HG02588 (cell line): ENCODE data around the gene ASB1.

ENCODE experiments used
- ATAC-seq: cut with Tn5 transposase; IDR thresholded peaks from one replicate; pipeline ENCODE4 v1.9.1; 2021; ENCODE audit warnings: mild to moderate bottlenecking, moderate library complexity; ENCODE audit not compliant: unreplicated experiment

The ASB1 gene

DNA sequence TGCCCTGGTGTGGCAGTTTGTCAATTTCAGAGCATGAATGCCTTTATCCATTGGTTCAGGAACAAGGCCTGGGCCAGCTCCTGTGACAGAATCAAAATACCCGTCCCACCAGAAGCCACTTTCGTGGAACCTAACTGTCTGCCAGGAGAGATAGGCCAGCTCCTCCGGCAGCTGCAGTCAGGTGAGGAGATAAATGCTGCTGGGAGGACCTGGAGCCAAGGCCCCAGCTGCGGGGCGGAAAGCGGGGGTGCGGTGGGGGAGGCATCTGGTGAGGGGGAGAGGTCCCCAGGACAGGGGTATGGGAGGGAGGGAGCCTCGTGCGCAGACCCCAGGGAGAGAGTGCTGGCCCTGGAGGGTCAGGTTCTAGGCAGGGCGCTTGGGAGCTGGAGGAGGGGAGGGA is 4.4 kb upstream of the ASB1 start:
- ATAC-seq: no peak

DNA sequence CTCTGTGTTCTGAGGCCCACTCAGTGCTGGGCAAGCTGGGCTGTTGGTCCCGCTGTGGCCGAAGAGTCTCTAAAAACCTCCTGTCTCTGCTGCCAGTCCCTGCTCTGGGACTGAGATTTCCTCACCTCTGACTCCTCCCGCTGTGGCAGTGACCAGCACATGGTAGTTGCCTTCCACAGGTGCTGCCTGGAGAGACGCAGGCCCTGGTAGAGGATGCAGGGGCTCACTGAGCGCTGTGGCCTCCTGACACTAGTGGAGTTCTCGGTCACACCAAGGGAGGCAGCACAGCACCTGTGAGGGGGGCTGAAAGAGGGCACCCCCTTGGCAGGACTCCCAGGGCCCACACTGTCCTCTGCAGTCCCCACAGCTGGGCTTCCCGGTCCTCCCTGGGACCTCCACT is 3.8 kb upstream of the ASB1 start:
- no peak for ATAC-seq

DNA sequence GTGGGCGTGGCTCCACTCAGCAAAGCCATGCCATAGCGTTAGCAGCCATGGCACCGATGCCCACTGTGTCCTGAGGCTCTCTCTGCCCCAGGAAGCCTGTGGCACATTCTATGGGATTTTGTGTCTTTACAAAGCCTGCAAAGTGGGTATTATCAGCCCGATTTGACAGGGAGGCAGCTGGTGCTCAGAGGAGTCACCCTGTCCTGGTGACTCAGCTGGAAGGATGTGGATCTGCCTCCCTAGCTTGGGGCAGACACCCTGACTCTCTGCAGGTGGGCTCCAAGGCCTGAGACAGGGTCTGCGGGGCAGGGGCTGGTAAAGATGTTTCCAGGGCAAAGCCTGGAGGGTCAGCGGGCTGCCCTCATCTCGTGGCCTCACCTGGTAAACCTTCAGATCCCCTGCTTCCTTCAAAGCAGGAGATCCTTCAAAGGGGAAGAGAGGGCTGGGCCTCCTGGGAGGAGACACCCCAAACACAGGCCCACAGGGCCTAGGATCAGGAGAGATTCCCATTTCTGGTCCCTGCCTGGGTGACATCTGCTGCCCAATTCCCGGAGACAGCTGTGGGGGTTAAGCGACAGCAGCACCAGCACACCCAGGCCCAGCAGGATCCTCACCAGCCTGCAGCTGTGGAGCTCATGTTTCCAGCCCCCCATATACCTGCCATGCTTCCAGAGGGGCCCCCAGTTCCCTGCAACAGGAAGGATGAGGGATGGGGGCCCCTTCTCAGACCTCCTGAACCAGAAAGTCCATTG is 3.0 kb upstream of the ASB1 start:
- ATAC-seq: no peak

DNA sequence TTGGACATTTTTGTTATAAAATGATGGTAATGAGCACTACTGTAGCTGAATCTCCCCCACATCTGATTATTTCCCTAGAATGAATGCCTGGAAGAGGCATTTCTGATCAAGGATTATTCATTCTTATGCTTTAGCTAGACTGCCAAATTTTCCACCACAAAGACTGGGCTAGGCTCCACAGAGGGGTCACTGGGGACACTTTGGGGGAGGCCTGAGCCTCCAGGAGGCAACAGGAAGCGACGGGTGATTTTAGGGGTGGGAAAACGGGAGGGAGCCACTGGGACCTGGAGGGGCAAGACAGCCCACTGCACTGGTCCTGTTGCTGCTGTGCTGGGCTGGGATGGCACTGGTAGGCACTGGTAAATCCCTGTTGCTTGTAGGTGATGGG is 2.4 kb upstream of the ASB1 start:
- no peak for ATAC-seq

DNA sequence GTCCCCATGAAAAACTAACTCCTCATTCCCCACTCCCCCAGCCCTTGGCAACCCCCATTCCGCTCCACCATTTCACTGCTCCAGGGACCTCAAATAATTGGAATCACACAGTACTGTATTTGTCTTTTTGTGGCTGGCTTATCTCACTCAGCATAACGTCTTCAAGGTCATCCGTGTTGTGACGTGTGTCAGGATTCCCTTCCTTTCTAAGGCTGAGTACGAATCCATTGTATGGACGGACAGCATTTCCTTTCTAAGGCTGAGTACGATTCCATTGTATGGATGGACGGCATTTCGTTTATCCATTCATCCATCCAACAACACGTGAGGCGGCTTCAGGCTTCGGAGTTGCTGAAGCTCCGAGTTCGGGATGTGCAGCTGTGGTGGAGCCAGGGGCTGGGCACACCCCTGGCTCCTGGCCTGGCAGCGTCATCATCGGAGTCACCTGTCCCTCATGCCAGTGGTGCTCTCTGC is 1.2 kb upstream of the ASB1 start:
- ATAC-seq: no peak

DNA sequence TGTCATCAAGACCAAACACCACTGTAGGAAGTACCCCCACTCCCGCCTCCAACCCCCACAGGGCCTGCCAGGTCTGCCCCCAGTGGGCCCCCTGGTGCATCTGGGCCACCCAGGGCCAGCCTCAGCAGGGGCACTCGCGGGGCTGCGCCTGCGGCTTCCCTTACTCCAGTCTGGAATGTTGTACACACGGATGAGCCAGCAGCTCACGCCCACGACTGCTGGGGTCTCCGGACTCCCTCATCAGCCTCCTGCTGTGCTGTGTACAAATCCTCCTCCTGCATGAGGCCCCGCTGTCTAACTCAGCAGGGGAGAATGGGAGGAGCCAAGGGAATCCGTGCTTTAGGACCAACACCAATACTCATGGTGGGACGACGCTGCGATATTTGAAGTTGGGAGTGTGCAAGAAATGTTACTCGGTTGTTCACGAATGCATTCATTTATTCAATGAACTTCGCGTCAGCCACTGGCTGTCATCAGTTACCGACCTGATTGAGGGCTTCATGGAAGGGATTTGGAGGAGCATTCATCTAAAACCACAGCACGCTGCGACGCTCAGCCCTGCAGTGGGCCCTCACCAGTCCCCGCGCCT is 654 bp upstream of the ASB1 start:
- peak; percentile 6 for ATAC-seq

DNA sequence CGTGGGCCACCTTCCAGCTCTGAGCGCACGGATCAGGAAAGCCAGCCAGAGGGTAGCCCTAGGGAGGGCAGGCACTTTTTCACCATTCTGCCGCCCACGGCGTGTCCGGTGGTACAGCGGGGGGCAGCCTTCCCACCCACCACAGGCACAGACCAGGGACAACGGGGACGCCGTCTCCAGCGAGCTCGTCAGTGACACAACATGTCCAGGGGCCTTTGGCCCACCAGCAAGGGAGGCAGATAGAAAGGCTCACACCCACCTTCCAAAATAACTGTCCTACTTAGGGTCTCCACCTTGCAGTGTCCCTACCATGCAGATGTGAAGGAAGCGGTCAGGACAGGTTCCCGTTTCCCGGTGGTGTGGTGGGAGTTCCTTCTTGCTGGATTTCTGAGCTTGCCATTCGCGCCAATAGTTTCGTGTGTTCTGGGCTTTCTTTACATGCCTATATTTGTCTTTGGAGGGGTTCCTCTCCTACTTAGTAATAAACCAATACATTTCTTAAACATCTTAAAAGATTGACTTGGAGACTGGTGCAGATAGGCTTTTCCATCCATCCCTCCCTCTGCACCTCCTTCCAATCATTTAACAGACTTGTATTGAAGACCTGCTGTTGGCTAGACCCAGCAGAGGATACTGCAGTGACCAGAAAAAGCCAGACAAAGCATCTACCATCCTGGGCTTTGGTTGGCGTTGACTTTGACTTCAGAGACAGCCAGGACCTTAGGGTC is 872 bp downstream of the ASB1 start:
- peak; percentile 3 for ATAC-seq

DNA sequence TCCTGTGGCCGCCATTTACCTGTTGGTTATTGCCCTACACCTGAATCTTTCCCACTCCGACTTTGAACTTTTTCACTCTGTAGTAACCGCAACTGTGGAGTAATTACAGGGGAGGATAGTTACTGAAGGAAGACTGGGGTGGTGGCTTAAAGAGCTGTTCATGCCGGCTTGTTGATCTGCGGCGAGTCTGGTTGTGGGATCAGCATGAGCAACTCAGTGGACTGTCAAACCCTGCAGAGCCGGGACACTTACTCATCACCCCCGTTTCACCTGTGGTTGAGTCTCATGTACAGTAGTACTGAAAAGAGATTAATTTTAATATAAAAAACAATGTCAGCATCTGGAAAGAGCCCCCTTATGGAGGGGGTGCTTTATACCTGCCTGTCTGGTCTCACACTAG is 2.1 kb downstream of the ASB1 start:
- ATAC-seq: no peak

DNA sequence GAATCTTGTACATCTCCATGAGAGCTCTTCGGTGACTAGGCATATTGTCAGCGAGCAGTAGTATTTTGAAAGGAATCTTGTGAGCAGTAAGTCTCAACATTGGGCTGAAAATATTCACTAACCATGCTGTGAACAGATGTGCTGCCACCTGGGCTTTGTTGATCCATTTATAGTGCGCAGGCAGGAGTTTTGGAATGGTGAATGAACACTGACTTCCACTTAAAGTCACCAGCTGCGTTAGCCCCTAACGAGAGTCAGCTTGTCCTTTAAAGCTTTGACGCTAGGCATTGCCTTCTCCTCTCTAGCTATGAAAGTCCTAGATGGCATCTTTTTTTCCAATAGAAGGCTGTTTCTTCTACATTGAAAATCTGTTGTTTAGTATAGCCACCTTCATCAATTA is 4.1 kb downstream of the ASB1 start:
- ATAC-seq: no peak

DNA sequence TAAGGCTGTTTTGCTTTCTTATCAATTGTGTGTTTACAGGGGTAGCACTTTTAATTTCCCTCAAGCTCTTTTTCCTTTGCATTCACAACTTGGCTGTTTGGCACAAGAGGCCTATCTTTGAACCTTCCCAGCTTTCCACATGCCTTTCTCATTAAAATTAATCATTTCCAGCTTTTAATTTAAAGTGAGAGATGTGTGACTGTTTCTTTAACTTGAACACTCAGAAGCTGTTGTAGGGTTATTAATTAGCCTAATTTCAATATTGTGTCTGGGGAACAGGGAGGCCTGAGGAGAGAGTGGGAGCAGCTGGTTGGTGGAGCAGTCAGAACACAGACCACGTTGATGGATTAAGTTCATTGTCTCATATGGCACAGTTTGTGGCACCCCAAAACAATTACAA is 4.7 kb downstream of the ASB1 start:
- no peak for ATAC-seq

DNA sequence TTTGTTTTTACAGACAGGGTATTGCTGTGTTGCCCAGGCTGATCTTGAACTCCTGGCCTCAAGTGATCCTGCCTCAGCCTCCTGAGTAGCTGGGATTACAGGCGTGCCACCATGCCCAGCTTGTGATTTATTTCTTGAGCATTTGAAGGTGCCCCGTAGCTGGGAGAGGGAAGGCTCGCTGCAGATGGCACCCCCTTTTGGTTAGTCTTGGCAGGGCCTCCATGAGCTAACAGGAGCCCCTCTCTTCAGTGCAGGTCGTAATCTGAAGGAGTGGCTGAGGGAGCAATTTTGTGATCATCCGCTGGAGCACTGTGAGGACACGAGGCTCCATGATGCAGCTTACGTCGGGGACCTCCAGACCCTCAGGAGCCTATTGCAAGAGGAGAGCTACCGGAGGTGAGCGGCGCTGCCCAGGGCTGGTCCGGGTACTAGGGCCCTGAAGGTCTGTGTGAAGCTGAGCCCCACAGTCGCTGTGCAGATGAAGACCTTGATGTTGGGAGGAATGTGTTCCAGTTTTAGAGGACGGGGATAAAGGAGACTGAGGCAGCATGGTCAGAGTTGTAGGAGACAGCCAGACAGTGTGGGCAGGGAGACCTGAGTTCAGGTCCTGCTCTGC is 6.7 kb downstream of the ASB1 start:
- ATAC-seq: no peak

DNA sequence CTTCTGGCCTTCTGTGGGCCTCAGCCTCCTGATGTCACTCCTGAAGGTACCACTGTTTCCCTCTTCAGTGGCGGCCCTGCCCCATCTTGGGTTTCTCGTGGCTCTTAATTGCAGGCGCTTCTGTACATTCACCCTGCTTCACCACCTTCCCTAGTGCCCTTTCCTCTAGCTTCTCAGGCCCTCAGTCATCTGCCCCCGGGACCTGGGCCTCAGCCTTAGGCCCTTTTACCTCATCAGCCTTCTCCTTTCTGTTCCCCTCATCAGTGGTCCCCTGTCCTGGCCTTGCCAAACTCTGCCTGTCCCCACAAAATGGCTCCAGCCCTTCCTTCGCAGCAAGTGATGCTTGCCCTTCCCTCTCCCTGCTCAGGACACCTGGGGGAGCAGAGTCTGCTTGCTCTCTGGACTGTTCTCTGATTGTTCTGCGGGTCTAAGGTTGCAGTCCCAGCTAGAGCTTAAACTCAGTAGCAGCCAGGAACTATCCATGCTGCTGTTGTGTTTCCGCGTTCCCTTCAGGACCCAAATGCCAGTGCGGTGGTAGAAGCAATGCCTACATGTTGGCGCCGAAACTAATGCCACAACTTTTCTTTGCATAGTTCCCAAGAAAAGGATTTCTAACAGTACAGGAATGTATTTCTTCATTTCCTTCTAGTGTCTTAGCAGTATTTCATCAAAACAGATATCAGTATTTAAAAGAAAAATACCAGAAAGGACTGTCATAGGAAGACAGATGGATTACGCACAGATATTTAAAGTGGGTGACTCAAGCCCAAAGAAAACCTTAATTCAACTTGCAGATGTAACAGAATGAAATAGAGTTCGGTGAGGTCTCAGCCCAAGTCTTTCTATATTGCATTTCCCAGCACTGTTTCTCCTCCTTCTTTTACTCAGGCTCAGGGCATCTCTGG is 7.5 kb downstream of the ASB1 start:
- no peak for ATAC-seq

DNA sequence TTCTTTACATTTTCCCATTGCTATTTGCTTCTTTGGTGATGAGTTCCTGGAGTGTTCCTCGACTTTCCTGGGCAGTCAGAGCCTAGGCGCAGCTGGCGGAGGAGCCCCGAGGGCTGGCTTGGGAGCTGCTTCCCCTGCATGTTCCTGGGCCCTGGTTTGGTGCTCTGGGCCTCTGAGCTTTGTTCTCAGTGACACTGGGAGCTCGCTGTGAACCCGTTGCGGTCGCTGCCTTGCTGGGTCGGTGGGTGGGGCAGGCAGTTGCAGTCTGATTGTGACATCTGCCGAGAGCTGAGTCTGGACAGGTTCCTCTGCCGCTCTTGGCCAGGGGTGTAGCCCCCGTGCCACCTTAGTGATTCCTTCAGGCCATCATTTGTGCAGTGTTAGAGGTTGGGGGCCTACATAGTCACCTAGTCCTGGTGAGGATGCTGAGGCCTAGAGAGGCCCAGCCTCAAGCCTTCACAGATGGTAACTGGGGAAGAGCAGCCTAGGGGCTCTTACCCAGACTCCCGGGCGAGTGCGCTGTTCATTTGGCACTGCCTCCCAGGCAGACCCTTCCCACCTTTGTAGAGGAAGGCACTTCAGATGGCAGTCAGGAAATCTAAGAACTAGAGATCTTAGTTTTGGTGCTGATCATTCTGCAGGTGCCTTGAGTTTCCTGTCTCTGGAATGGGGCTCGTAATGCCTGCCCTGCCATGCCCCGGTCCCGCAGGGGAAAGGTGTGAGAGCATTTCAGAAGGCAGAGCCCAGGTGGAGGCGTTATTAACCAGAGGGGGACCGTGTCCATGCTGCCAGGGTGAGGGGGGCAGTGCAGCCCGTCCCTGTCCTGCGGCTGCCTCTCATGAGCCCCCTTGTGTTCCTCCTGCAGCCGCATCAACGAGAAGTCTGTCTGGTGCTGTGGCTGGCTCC is 8.4 kb downstream of the ASB1 start:
- no peak for ATAC-seq

DNA sequence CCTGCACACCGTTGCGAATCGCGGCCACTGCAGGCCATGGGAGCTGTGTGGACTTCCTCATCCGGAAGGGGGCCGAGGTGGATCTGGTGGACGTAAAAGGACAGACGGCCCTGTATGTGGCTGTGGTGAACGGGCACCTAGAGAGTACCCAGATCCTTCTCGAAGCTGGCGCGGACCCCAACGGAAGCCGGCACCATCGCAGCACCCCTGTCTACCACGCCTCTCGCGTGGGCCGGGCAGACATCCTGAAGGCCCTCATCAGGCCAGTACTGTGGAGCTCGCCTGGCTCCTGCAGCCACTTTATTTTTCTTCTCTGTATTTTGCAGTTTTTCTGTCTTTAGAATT is 9.0 kb downstream of the ASB1 start:
- ATAC-seq: no peak

DNA sequence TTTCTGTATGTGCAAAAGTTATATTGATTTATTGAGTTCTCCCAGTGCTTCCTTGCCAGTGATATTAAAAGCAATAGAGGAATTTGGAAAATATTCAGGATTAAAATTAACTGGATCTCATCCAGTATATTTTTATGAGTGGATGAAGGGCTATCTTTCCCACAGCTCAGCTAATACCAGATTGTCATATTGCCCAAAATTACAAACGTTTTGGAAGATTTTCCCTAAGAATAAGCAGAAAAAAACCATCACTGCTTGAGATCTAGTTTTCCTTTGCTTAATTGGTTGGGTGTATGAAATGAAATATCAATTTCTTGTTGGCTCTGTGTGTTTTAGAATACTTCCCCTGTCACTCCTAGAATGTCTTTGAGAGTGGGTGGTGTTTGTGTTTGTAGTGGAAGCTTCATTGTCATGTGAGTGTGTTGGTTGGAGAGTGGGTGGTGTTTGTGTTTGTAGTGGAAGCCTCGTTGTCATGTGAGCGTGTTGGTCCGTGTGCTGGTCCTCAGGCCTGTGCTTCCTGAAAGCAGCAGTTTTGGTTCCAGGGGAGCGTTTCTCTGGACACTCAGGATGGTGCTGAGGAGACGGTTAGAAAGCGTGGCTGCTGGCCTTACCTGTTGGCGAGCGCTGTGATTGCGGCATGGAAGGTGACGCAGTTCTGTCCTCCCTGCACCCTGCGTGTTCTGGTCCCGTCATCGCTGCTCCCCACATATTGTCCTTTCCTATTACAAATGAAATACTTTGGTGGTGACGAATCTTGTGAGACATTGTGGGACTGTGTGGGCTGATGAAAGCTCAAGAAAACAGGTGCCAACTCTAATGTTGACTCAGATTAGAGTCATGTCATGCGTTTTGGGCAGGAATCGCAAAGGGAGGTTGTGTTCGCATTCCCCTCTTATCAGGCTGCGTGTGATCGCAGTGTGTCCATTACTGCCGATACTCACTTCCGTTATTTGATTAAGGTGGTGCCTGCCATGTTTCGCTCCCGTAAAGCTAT is 12.4 kb downstream of the ASB1 start:
- no peak for ATAC-seq

DNA sequence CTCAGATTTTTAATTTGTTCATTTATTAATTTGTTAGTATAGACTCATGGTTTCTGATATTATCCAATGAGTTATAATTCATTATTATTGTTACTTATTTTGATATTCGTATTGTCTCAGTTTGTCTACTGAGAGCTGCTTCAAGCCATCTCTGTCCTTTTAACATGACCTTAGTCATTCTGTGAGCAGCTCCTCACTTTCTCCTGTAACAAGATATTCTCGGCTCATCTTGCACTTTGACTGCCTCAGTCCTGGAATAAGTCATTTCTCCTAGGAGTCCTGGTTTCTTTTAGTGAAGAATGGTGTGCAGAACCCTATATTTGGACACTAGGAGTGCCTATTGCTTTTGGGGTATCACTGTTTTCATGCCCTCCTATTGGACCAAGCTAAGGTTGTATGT is 13.2 kb downstream of the ASB1 start:
- ATAC-seq: no peak

DNA sequence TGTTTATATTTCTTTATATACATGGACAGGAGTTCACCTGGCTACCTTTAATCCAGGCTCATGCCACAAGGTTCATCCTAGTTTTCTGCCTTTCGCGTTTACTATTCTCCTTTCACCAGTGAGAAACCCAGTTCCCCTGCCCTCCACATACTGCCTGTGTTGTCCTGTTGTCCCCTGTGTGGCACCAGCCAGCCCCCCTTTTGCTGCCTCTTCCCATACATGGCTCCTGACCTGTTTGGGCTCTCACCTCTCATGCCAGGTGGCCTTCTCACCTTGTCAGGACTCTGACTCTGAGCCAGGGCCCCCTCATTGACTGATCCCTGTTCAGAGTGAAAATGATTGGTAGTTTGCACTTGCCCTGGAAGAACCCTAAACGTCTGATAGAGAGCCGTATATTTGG is 13.6 kb downstream of the ASB1 start:
- no peak for ATAC-seq

DNA sequence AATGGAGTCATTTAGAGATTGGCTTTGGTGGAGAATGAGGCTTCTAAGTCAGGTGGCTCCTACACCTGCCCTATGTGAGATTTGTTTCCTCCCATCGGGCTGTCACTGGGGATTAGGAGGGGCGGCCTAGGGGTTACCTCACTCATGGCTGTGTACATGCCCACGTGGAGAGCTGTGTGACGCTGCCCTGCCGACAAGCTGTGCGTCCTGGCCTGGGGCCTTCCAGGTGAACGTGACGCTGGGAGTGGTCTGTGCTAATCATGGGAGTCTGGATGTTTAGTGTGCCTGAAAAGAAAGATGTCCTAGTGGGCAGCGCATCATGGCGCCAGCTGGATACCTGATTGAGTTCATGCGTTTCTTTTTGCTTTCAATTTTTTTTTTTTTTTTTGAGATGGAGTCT is 14.0 kb downstream of the ASB1 start:
- ATAC-seq: no peak
